Measurements from ENCODE around the gene SCLY. TPM values are rescaled to one million over a fixed set of nuclear protein-coding genes. Genes with fewer than 3 reads are reported as not detected.

SCLY gene
- total RNA-seq, 2 donors from 2014 or later, result 13.3 to 33.7 TPM

- DNase-seq (ENCODE audit: low spot score) (no peak), ATAC-seq (ENCODE audit: insufficient number of reproducible peaks, low FRiP score, low read depth) (no peak)
- H3K36me3 ChIP-seq, result no peaks in the 10 kb centered on the region
- peak overlapping the region in 1 of 2 donors; percentile 22 for H3K27ac ChIP-seq
- no peaks in the 10 kb centered on the region for H3K27me3 ChIP-seq (replicated peaks; ENCODE audit: insufficient read depth)
- no peaks in the 10 kb centered on the region for H3K9me3 ChIP-seq
- peak overlapping the region; percentile 12 for H3K4me3 ChIP-seq
- TF ChIP-seq CTCF (IDR thresholded peaks at IDR 0.05), result no peak
- peaks cover 30 to 65% of the 10 kb centered on the region in 2 donors for H3K4me1 ChIP-seq (ENCODE audit: control insufficient read depth in 1 of 2, low read depth in 2 of 2)
Observed at GRCh38 chr2:238141541-238142318, 80.9 kb downstream of the SCLY start.

GRCh38 chr2:238142382-238143205 is 81.8 kb downstream of the SCLY start:
- peak overlapping the region; percentile 54 for H3K4me3 ChIP-seq
- peak overlapping the region; percentile 44 to 69 for H3K27ac ChIP-seq
- ATAC-seq (ENCODE audit: insufficient number of reproducible peaks, low FRiP score, low read depth), result no peak

GRCh38 chr2:238143239-238143951 is 82.6 kb downstream of the SCLY start:
- no peak for TF ChIP-seq CTCF (IDR thresholded peaks at IDR 0.05)
- peak overlapping the region; percentile 44 to 69 for H3K27ac ChIP-seq
- peak overlapping the region; percentile 54 for H3K4me3 ChIP-seq

More at GRCh38 chr2:238142382-238143205, 81.8 kb downstream of the SCLY start:
- Histone ChIP-seq H3K27me3 (replicated peaks; ENCODE audit: insufficient read depth) (no peaks in the 10 kb centered on the region), H3K4me1 (ENCODE audit: control insufficient read depth in 1 of 2, low read depth in 2 of 2) (peaks cover 29 to 64% of the 10 kb centered on the region in 2 donors), H3K9me3 (no peaks in the 10 kb centered on the region), H3K36me3 (no peaks in the 10 kb centered on the region)
- no peak for DNase-seq (ENCODE audit: low spot score)
- TF ChIP-seq CTCF (IDR thresholded peaks at IDR 0.05), result no peak

GRCh38 chr2:238144262-238144661 is 83.5 kb downstream of the SCLY start:
- Histone ChIP-seq H3K36me3 (no peaks in the 10 kb centered on the region), H3K4me3 (no peak overlapping the region), H3K27me3 (replicated peaks; ENCODE audit: insufficient read depth) (no peaks in the 10 kb centered on the region), H3K4me1 (ENCODE audit: control insufficient read depth in 1 of 2, low read depth in 2 of 2) (peaks cover 20 to 47% of the 10 kb centered on the region in 2 donors), H3K27ac (peak overlapping the region; percentile 44 to 69), H3K9me3 (no peaks in the 10 kb centered on the region)
- DNase-seq (ENCODE audit: low spot score) (no peak), ATAC-seq (ENCODE audit: insufficient number of reproducible peaks, low FRiP score, low read depth) (no peak)
- no peak for TF ChIP-seq CTCF (IDR thresholded peaks at IDR 0.05)

More at GRCh38 chr2:238143239-238143951, 82.6 kb downstream of the SCLY start:
- Histone ChIP-seq H3K27me3 (replicated peaks; ENCODE audit: insufficient read depth) (no peaks in the 10 kb centered on the region), H3K4me1 (ENCODE audit: control insufficient read depth in 1 of 2, low read depth in 2 of 2) (peaks cover 21 to 56% of the 10 kb centered on the region in 2 donors), H3K9me3 (no peaks in the 10 kb centered on the region), H3K36me3 (no peaks in the 10 kb centered on the region)
- no peak for ATAC-seq (ENCODE audit: insufficient number of reproducible peaks, low FRiP score, low read depth)
- DNase-seq (ENCODE audit: low spot score), result no peak

All from thoracic aorta (tissue), 2 donors.